HCT116 (cell line): ENCODE results near the gene ST14. TPM values are rescaled to one million over a fixed set of nuclear protein-coding genes. Genes with fewer than 3 reads are reported as not detected.

Experiments
- ATAC-seq: fragments of 200-7000 bp; cut with Tn5 transposase; 2 replicates; pipeline ENCODE4 v1.9.1; 2020; ENCODE audit warnings: mild to moderate bottlenecking, moderate library complexity
- BruUV-seq: library from RNA; stranded (reverse); fragments of 400-500 nt; replicated peaks from 2 replicates; lab custom pipeline; 2021; lab: Mats Ljungman, UMichigan
- CTCF ChIA-PET: fragments of 300-600 bp; sonication (Branson Sonifier 250); formaldehyde crosslinking; loops from one replicate; lab custom pipeline; 2021; ENCODE audit warnings: antibody characterized with exemption; lab: Charles Lee
- POLR2A ChIA-PET: fragments of 300-600, 350-600 bp; sonication (Branson Sonifier 250); formaldehyde crosslinking; loops from one replicate; lab custom pipeline; 2021; ENCODE audit warnings: antibody characterized with exemption; lab: Charles Lee
- RAD21 ChIA-PET, 2 experiments: fragments of 300-600 bp; sonication (Branson Sonifier 250); formaldehyde crosslinking; loops; one replicate each; lab custom pipeline; 2023; ENCODE audit warnings: low total read pairs in 2 of 2; ENCODE audit not compliant: uncharacterized antibody in 2 of 2, unreplicated experiment in 2 of 2, low non-redundant PET in 1 of 2; lab: Charles Lee
- DNase-seq: peaks from one replicate; pipeline ENCODE4 v3.0.0-alpha.2; 2010; ENCODE audit warnings: low read depth, low spot score
- H2AFZ ChIP-seq: fragments of 200-600 bp; shearing (Covaris generic), sonication (generic); 2 replicates; pipeline ENCODE4 v1.6.1; 2017; ENCODE audit warnings: low read depth, mixed run types, mixed read lengths, antibody characterized with exemption, low read length; ENCODE audit not compliant: poor library complexity, severe bottlenecking
- H3K27ac ChIP-seq: 2 replicates; pipeline ENCODE4 v1.5.1; 2012; ENCODE audit warnings: low read depth, low read length
- H3K27me3 ChIP-seq: fragments of 200-600 bp; sonication (generic); 2 replicates; pipeline ENCODE4 v1.6.1; 2016; ENCODE audit warnings: mixed run types, low read length, mixed read lengths; ENCODE audit not compliant: insufficient read depth
- H3K36me3 ChIP-seq, 2 experiments: fragments of 200-500 bp in 1 of 2; fragments of 200-600 bp in 1 of 2; sonication (Bioruptor generic) in 1 of 2; sonication (generic) in 1 of 2; 2 replicates each; pipeline versions ENCODE4 v1.5.1 to v1.6.1; 2014 to 2016; ENCODE audit warnings: low read length in 2 of 2, inconsistent platforms in 1 of 2, mixed read lengths in 1 of 2, mixed run types in 1 of 2; ENCODE audit not compliant: insufficient read depth in 2 of 2, control insufficient read depth in 1 of 2
- H3K4me1 ChIP-seq, 2 experiments: fragments of 200-600 bp in 1 of 2; sonication (generic) in 1 of 2; 2 replicates each; pipeline versions ENCODE4 v1.5.1 to v1.6.1; 2012 to 2017; ENCODE audit warnings: low read length in 2 of 2, inconsistent platforms in 1 of 2, mild to moderate bottlenecking in 1 of 2, mixed read lengths in 1 of 2, mixed run types in 1 of 2, moderate library complexity in 1 of 2; ENCODE audit not compliant: insufficient read depth in 2 of 2, control insufficient read depth in 1 of 2
- H3K4me2 ChIP-seq: fragments of 200-600 bp; sonication (generic); 2 replicates; pipeline ENCODE4 v1.6.1; 2017; ENCODE audit warnings: mixed run types, low read length, mixed read lengths
- H3K4me3 ChIP-seq, 2 experiments: fragments of 200-600 bp in 1 of 2; sonication (generic) in 1 of 2; replicated peaks in 1 of 2; 2 replicates each; pipeline ENCODE4 v1.5.1; 2011 to 2016; ENCODE audit warnings: low read length in 2 of 2, control low read depth in 1 of 2, low read depth in 1 of 2, mild to moderate bottlenecking in 1 of 2, mixed read lengths in 1 of 2, mixed run types in 1 of 2
- H3K79me2 ChIP-seq: fragments of 200-600 bp; sonication (generic); 2 replicates; pipeline ENCODE4 v1.6.1; 2017; ENCODE audit warnings: mild to moderate bottlenecking, mixed run types, low read length, moderate library complexity, mixed read lengths; ENCODE audit not compliant: insufficient read depth
- H3K9ac ChIP-seq: fragments of 200-600 bp; sonication (generic); 2 replicates; pipeline ENCODE4 v1.6.1; 2016; ENCODE audit warnings: low read length, mixed read lengths
- H3K9me2 ChIP-seq: fragments of 200-600 bp; sonication (generic), shearing (Covaris generic); 2 replicates; pipeline ENCODE4 v1.6.1; 2017; ENCODE audit warnings: mixed run types, mild to moderate bottlenecking, moderate library complexity; ENCODE audit not compliant: insufficient read depth
- H3K9me3 ChIP-seq, 2 experiments: fragments of 200-500 bp in 1 of 2; fragments of 200-600 bp in 1 of 2; sonication (Bioruptor generic) in 1 of 2; sonication (generic) in 1 of 2; 2 replicates each; pipeline ENCODE4 v1.6.1; 2014 to 2017; ENCODE audit warnings: low read length in 2 of 2, mixed read lengths in 2 of 2, inconsistent platforms in 1 of 2, low read depth in 1 of 2, mild to moderate bottlenecking in 1 of 2, mixed run types in 1 of 2, moderate library complexity in 1 of 2; ENCODE audit not compliant: control insufficient read depth in 1 of 2, insufficient read depth in 1 of 2
- H4K20me1 ChIP-seq: fragments of 200-600 bp; sonication (generic), shearing (Covaris generic); 2 replicates; pipeline ENCODE4 v1.6.1; 2017; ENCODE audit warnings: mixed run types, mild to moderate bottlenecking, moderate library complexity; ENCODE audit not compliant: insufficient read depth
- CBX3 ChIP-seq: IDR thresholded peaks from 2 replicates; pipeline ENCODE4 v1.6.1; 2012; ENCODE audit warnings: low read depth
- EGR1 ChIP-seq: IDR thresholded peaks from 2 replicates; pipeline ENCODE4 v1.6.1; 2012; ENCODE audit warnings: low read depth
- ELF1 ChIP-seq: IDR thresholded peaks from 2 replicates; pipeline ENCODE4 v1.6.1; 2012; ENCODE audit warnings: low read depth, borderline replicate concordance
- EZH2phosphoT487 ChIP-seq: fragments of 200-600 bp; IDR thresholded peaks from 2 replicates; pipeline ENCODE4 v1.6.1; 2018; ENCODE audit warnings: antibody characterized with exemption, borderline replicate concordance
- FOSL1 ChIP-seq: IDR thresholded peaks from 2 replicates; pipeline ENCODE4 v1.6.1; 2012; ENCODE audit warnings: low read depth
- JUND ChIP-seq: IDR thresholded peaks from 2 replicates; pipeline ENCODE4 v1.6.1; 2012
- MAX ChIP-seq: IDR thresholded peaks from 2 replicates; pipeline ENCODE4 v1.6.1; 2012
- POLR2A ChIP-seq: IDR thresholded peaks from 2 replicates; pipeline ENCODE4 v1.7.0; 2011; ENCODE audit warnings: borderline replicate concordance; ENCODE audit not compliant: insufficient read depth, insufficient read length; ENCODE audit errors: extremely low read depth
- RAD21 ChIP-seq: IDR thresholded peaks from 2 replicates; pipeline ENCODE4 v1.6.1; 2012; ENCODE audit warnings: low read depth, mild to moderate bottlenecking
- REST ChIP-seq: IDR thresholded peaks from 2 replicates; pipeline ENCODE4 v1.6.1; 2012; ENCODE audit warnings: low read depth
- SIN3A ChIP-seq: IDR thresholded peaks from 2 replicates; pipeline ENCODE4 v1.6.1; 2012; ENCODE audit warnings: low read depth
- SP1 ChIP-seq: IDR thresholded peaks from 2 replicates; pipeline ENCODE4 v1.6.1; 2012; ENCODE audit warnings: low read depth
- YY1 ChIP-seq: IDR thresholded peaks from 2 replicates; pipeline ENCODE4 v1.6.1; 2011; ENCODE audit warnings: low read length, low read depth, moderate library complexity, mild to moderate bottlenecking; ENCODE audit not compliant: insufficient replicate concordance; ENCODE audit errors: extremely low read depth
- ZBTB33 ChIP-seq: IDR thresholded peaks from 2 replicates; pipeline ENCODE4 v1.6.1; 2011; ENCODE audit warnings: mild to moderate bottlenecking, low read length, moderate library complexity; ENCODE audit not compliant: insufficient replicate concordance; ENCODE audit errors: extremely low read depth
- ZFX ChIP-seq: fragments of 450-650 bp; IDR thresholded peaks from 2 replicates; pipeline ENCODE4 v1.6.1; 2017
- intact Hi-C: fragments of 100-400 bp; cut with micrococcal nuclease; formaldehyde crosslinking; loops from 2 replicates; pipeline ENCODE4 v1.10.0; 2022
- total RNA-seq: library from RNA; stranded (reverse); gene quantifications from one replicate; pipeline ENCODE4 v1.2.1, GENCODE V29; 2021; ENCODE audit not compliant: unreplicated experiment

Gene ST14
- total RNA-seq, 1 experiment from 2014 or later, result 107 TPM

- TF ChIP-seq REST (no peak), JUND (no peak), MAX (no peak), ZFX (no peak), YY1 (no peak), SIN3A (no peak)
These were observed 2.5 kb upstream of the ST14 start (continued) for GRCh38 chr11:130157101-130157500.

GRCh38 chr11:130157840-130158239 lies 1.7 kb upstream of the ST14 start:
- TF ChIP-seq ZBTB33 (no peak), RAD21 (no peak), FOSL1 (no peak), POLR2A (no peak), MAX (no peak), SP1 (no peak), ELF1 (no peak), EGR1 (no peak), JUND (no peak), EZH2phosphoT487 (no peak), CBX3 (no peak)
- H3K36me3 ChIP-seq, result no peaks in the 10 kb centered on the region
- H3K27me3 ChIP-seq, result no peaks in the 10 kb centered on the region
- H3K4me3 ChIP-seq, result no peak overlapping the region
- no peaks in the 10 kb centered on the region for H3K9me2 ChIP-seq
- no TSS peak for BruUV-seq
- intact Hi-C loops, result no loop called here
- H2AFZ ChIP-seq, result no peak overlapping the region
- no peak overlapping the region for H3K27ac ChIP-seq
- ATAC-seq (no peak), DNase-seq (no peak)
- no peak overlapping the region for H3K9ac ChIP-seq
- no peaks in the 10 kb centered on the region for H3K9me3 ChIP-seq
- peaks cover 29 to 62% of the 10 kb centered on the region in 2 experiments for H3K4me1 ChIP-seq
- RAD21 ChIA-PET, result interaction anchor here in 1 of 2 experiments (0.8 kb wide), 1 partner anchor 11 kb away, joined by 3 read pairs; no protein-coding TSS in a partner anchor
- peaks cover 29% of the 10 kb centered on the region for H3K79me2 ChIP-seq
- CTCF ChIA-PET, result interaction anchor here (1.2 kb wide), 1 partner anchor 12 kb away, joined by 4 read pairs; no protein-coding TSS in a partner anchor
- H4K20me1 ChIP-seq, result no peaks in the 10 kb centered on the region
- POLR2A ChIA-PET, result no interaction called here
- no peak overlapping the region for H3K4me2 ChIP-seq
